ENCODE results near the gene CHAF1A. TPM values are rescaled to one million over a fixed set of nuclear protein-coding genes. Genes with fewer than 3 reads are reported as not detected.

Gene CHAF1A
- total RNA-seq, 4 donors from 2014 or later, result 2.4 to 11.9 (median 7.4) TPM

DNA sequence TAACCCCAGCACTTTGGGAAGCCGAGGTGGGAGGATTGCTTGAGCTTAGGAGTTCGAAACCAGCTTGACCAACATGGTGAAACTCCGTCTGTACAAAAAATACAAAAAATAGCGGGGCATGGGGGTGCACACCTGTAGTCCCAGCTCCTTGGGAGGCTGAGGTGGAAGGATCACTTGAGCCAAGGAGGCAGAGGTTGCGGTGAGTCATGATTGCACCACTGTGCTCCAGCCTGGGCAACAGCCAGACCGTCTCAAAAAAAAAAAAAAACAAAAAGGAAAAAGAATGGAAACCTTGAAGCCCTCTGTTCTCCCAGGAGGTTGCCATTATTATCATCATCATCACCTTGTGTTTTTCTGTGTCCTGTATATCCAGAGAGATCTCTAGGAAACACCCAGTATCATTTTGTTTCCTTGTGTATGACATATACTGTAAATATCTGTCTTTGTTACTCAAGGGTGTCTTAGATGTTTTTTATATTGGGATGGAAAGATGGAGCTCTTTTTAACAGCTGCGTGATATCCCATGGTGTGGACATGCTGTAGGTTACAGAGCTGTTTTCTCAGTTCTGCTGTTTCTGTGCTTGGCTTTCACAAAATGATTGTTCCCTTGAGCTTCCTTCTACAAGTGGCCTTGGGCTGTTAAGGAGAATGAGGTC, 11.8 kb downstream of the CHAF1A start:
- Histone ChIP-seq H3K36me3 (peaks cover 0 to 30% of the 10 kb centered on the region in 2 donors), H3K4me3 (no peak overlapping the region), H3K27me3 (no peaks in the 10 kb centered on the region), H3K9me3 (no peaks in the 10 kb centered on the region), H3K27ac (peak overlapping the region in 2 of 4 donors; percentile 16 to 35), H3K4me1 (peaks cover 0 to 19% (median 4%) of the 10 kb centered on the region in 3 donors)
- 81 to 93% methylated on average over 7 of the region's 7 CpGs for WGBS, 2 donors (ENCODE audit: low coverage in 1 of 2)
- no peak for ATAC-seq
- TF ChIP-seq POLR2A (IDR thresholded peaks at IDR 0.05), result no peak
- TF ChIP-seq POLR2AphosphoS5 (IDR thresholded peaks at IDR 0.05), result no peak

DNA sequence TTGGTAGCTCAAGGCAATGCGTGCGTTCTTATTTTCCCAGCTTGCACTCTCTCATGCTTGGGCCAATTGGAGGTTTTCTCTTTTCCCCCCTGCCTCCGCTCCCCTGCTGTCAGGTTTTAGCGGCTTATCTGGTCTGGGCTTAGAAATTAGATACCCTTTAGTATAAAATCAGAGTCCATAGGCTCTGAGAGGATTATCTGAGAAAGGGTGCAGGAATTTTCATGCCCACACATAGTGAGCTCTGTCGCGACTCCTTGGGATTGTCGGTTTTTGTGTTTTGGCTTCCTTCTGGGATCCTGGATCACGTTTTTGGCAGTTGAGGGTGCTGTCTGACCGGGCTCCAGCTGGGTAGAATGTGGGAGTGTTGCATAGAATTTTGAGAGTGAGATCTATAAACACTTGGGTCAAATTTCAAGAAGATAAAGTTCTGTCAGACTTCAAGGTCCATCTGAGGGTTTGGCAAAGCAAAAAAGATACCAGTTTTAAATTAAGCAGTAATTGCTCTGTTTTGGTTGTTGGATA, 12.4 kb downstream of the CHAF1A start:
- Histone ChIP-seq H3K27me3 (no peaks in the 10 kb centered on the region), H3K36me3 (peaks cover 0 to 24% of the 10 kb centered on the region in 2 donors), H3K4me1 (peaks cover 0 to 19% (median 4%) of the 10 kb centered on the region in 3 donors), H3K27ac (peak overlapping the region in 2 of 4 donors; percentile 16 to 35), H3K4me3 (no peak overlapping the region), H3K9me3 (no peaks in the 10 kb centered on the region)
- TF ChIP-seq POLR2A (IDR thresholded peaks at IDR 0.05), result no peak
- TF ChIP-seq POLR2AphosphoS5 (IDR thresholded peaks at IDR 0.05), result no peak
- TF ChIP-seq, protein P1, sequence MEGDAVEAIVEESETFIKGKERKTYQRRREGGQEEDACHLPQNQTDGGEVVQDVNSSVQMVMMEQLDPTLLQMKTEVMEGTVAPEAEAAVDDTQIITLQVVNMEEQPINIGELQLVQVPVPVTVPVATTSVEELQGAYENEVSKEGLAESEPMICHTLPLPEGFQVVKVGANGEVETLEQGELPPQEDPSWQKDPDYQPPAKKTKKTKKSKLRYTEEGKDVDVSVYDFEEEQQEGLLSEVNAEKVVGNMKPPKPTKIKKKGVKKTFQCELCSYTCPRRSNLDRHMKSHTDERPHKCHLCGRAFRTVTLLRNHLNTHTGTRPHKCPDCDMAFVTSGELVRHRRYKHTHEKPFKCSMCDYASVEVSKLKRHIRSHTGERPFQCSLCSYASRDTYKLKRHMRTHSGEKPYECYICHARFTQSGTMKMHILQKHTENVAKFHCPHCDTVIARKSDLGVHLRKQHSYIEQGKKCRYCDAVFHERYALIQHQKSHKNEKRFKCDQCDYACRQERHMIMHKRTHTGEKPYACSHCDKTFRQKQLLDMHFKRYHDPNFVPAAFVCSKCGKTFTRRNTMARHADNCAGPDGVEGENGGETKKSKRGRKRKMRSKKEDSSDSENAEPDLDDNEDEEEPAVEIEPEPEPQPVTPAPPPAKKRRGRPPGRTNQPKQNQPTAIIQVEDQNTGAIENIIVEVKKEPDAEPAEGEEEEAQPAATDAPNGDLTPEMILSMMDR (IDR thresholded peaks at IDR 0.05), result no peak
- no peak for TF ChIP-seq EP300 (IDR thresholded peaks at IDR 0.05)
- 23 to 34% methylated on average over 4 to 9 of the region's 9 CpGs for WGBS, 2 donors (ENCODE audit: low coverage in 1 of 2)
- no peak for ATAC-seq

DNA sequence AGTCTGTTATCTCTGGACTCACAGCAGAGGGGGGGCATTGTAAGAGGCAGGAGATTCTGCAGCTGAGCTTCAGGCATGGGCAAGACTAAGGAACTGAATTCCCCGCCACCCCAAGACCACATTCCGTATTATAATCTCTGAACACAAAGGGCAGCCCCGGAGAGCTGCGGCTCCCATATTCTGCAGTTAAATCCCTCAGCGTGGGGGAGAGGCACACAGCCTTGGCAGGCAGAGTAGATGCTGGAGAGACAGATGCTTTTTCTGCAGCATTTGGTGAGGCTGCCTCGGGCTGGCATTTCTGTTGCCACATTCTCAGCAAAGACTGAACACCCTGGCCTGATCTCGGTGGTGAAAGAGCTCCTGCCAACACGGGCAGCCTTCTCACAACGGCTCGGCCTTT, 12.9 kb downstream of the CHAF1A start:
- no peak overlapping the region for H3K4me3 ChIP-seq
- WGBS, 2 donors (ENCODE audit: low coverage in 1 of 2), result 57 to 83% methylated on average over 1 to 4 of the region's 10 CpGs

DNA sequence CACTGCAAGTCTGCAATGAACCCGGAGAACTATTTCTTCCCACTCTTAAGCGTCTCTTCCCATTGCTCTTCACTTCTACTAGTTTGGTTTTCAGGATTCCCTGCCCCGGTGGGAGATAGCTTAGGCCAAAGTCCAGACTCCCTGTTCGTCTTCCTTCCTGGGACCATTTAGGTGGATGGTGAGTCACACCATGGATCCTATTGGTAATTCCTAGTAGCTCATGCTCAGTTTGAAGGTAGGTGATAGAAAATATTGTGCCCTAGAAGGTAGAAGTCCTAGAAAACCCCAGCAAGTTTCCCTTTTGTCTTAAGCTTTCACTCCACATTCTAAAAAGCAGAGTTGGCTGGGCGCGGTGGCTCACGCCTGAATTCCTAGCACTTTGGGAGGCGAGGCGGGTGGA, 13.8 kb downstream of the CHAF1A start:
- no peak for ATAC-seq
- H3K27me3 ChIP-seq, result no peaks in the 10 kb centered on the region
- H3K4me3 ChIP-seq, result no peak overlapping the region
- peaks cover 0 to 19% (median 4%) of the 10 kb centered on the region in 3 donors for H3K4me1 ChIP-seq
- WGBS, 2 donors (ENCODE audit: low coverage in 1 of 2), result 67 to 93% methylated on average over 3 to 5 of the region's 9 CpGs
- H3K27ac ChIP-seq, result no peak overlapping the region
- H3K36me3 ChIP-seq, result peaks cover 0 to 16% of the 10 kb centered on the region in 2 donors
- TF ChIP-seq, protein P1 (IDR thresholded peaks at IDR 0.05), result no peak
- TF ChIP-seq POLR2A (IDR thresholded peaks at IDR 0.05) (no peak), POLR2AphosphoS5 (IDR thresholded peaks at IDR 0.05) (no peak), EP300 (IDR thresholded peaks at IDR 0.05) (no peak)
- H3K9me3 ChIP-seq, result no peaks in the 10 kb centered on the region

More for the DNA sequence above, 12.9 kb downstream of the CHAF1A start:
- no peaks in the 10 kb centered on the region for H3K27me3 ChIP-seq
- no peak for TF ChIP-seq EP300 (IDR thresholded peaks at IDR 0.05)
- no peak for TF ChIP-seq POLR2A (IDR thresholded peaks at IDR 0.05)
- no peak for TF ChIP-seq POLR2AphosphoS5 (IDR thresholded peaks at IDR 0.05)
- TF ChIP-seq, protein P1 (IDR thresholded peaks at IDR 0.05), result no peak
- peaks cover 0 to 20% of the 10 kb centered on the region in 2 donors for H3K36me3 ChIP-seq
- no peaks in the 10 kb centered on the region for H3K9me3 ChIP-seq
- peaks cover 0 to 19% (median 4%) of the 10 kb centered on the region in 3 donors for H3K4me1 ChIP-seq
- peak overlapping the region in 1 of 4 donors; percentile 16 for H3K27ac ChIP-seq
- ATAC-seq, result no peak

DNA sequence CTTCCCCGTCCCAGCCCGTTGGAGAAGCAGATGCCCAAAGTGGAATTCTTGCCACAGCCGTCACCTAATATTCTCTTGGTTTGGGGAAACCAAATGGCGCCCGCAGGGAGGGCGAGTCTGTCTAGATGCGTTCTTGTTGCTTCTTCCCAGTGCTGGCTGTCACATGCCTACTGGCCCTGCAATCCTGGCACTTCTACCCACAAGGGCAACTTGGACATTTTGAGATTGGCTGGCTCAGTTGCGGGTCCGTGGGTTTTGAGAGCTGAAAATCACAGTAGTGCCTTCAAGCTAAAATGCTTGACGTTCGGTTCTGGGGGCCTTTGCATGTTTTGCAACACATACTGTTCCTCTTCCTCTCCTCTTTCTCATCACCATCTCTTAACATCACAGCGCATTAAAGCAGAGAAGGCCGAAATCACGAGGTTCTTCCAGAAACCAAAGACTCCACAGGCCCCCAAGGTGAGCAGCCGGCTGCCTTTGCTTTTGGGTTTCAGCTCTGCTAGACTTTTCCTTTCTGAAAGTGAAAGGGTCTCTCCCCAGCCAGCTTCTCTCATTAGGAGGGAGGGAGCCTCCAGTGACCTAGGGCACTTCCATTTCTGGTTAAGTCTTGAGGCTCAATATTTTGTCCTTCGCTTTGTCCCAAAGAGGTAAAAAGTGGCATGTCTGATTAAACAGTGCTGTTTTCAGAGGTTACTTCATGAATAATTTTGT, 21.1 kb downstream of the CHAF1A start:
- WGBS, 2 donors (ENCODE audit: low coverage in 1 of 2), result 86 to 100% methylated on average over 2 to 16 of the region's 16 CpGs

More for the DNA sequence above, 21.1 kb downstream of the CHAF1A start:
- Histone ChIP-seq H3K27me3 (no peaks in the 10 kb centered on the region), H3K36me3 (peaks cover 0 to 25% of the 10 kb centered on the region in 2 donors), H3K27ac (no peak overlapping the region), H3K4me1 (no peaks in the 10 kb centered on the region), H3K4me3 (no peak overlapping the region), H3K9me3 (no peaks in the 10 kb centered on the region)
- TF ChIP-seq, protein P1 (IDR thresholded peaks at IDR 0.05), result no peak
- no peak for TF ChIP-seq POLR2AphosphoS5 (IDR thresholded peaks at IDR 0.05)
- no peak for ATAC-seq

Data from gastroesophageal sphincter (tissue), 4 donors.